HCT116 (cell line): Measurements from ENCODE around the gene TRIM45. TPM values are rescaled to one million over a fixed set of nuclear protein-coding genes. Genes with fewer than 3 reads are reported as not detected.

Source experiments
- ATAC-seq: fragments of 200-7000 bp; cut with Tn5 transposase; 2 replicates; pipeline ENCODE4 v1.9.1; 2020; ENCODE audit warnings: mild to moderate bottlenecking, moderate library complexity
- BruUV-seq: library from RNA; stranded (reverse); fragments of 400-500 nt; replicated peaks from 2 replicates; lab custom pipeline; 2021; lab: Mats Ljungman, UMichigan
- CTCF ChIA-PET: fragments of 300-600 bp; sonication (Branson Sonifier 250); formaldehyde crosslinking; loops from one replicate; lab custom pipeline; 2021; ENCODE audit warnings: antibody characterized with exemption; lab: Charles Lee
- POLR2A ChIA-PET: fragments of 300-600, 350-600 bp; sonication (Branson Sonifier 250); formaldehyde crosslinking; loops from one replicate; lab custom pipeline; 2021; ENCODE audit warnings: antibody characterized with exemption; lab: Charles Lee
- RAD21 ChIA-PET, 2 experiments: fragments of 300-600 bp; sonication (Branson Sonifier 250); formaldehyde crosslinking; loops; one replicate each; lab custom pipeline; 2023; ENCODE audit warnings: low total read pairs in 2 of 2; ENCODE audit not compliant: uncharacterized antibody in 2 of 2, unreplicated experiment in 2 of 2, low non-redundant PET in 1 of 2; lab: Charles Lee
- DNase-seq: peaks from one replicate; pipeline ENCODE4 v3.0.0-alpha.2; 2010; ENCODE audit warnings: low read depth, low spot score
- H2AFZ ChIP-seq: fragments of 200-600 bp; shearing (Covaris generic), sonication (generic); 2 replicates; pipeline ENCODE4 v1.6.1; 2017; ENCODE audit warnings: low read depth, mixed run types, mixed read lengths, antibody characterized with exemption, low read length; ENCODE audit not compliant: poor library complexity, severe bottlenecking
- H3K27ac ChIP-seq: 2 replicates; pipeline ENCODE4 v1.5.1; 2012; ENCODE audit warnings: low read depth, low read length
- H3K27me3 ChIP-seq: fragments of 200-600 bp; sonication (generic); 2 replicates; pipeline ENCODE4 v1.6.1; 2016; ENCODE audit warnings: mixed run types, low read length, mixed read lengths; ENCODE audit not compliant: insufficient read depth
- H3K36me3 ChIP-seq, 2 experiments: fragments of 200-500 bp in 1 of 2; fragments of 200-600 bp in 1 of 2; sonication (Bioruptor generic) in 1 of 2; sonication (generic) in 1 of 2; 2 replicates each; pipeline versions ENCODE4 v1.5.1 to v1.6.1; 2014 to 2016; ENCODE audit warnings: low read length in 2 of 2, inconsistent platforms in 1 of 2, mixed read lengths in 1 of 2, mixed run types in 1 of 2; ENCODE audit not compliant: insufficient read depth in 2 of 2, control insufficient read depth in 1 of 2
- H3K4me1 ChIP-seq, 2 experiments: fragments of 200-600 bp in 1 of 2; sonication (generic) in 1 of 2; 2 replicates each; pipeline versions ENCODE4 v1.5.1 to v1.6.1; 2012 to 2017; ENCODE audit warnings: low read length in 2 of 2, inconsistent platforms in 1 of 2, mild to moderate bottlenecking in 1 of 2, mixed read lengths in 1 of 2, mixed run types in 1 of 2, moderate library complexity in 1 of 2; ENCODE audit not compliant: insufficient read depth in 2 of 2, control insufficient read depth in 1 of 2
- H3K4me2 ChIP-seq: fragments of 200-600 bp; sonication (generic); 2 replicates; pipeline ENCODE4 v1.6.1; 2017; ENCODE audit warnings: mixed run types, low read length, mixed read lengths
- H3K4me3 ChIP-seq, 2 experiments: fragments of 200-600 bp in 1 of 2; sonication (generic) in 1 of 2; replicated peaks in 1 of 2; 2 replicates each; pipeline ENCODE4 v1.5.1; 2011 to 2016; ENCODE audit warnings: low read length in 2 of 2, control low read depth in 1 of 2, low read depth in 1 of 2, mild to moderate bottlenecking in 1 of 2, mixed read lengths in 1 of 2, mixed run types in 1 of 2
- H3K79me2 ChIP-seq: fragments of 200-600 bp; sonication (generic); 2 replicates; pipeline ENCODE4 v1.6.1; 2017; ENCODE audit warnings: mild to moderate bottlenecking, mixed run types, low read length, moderate library complexity, mixed read lengths; ENCODE audit not compliant: insufficient read depth
- H3K9ac ChIP-seq: fragments of 200-600 bp; sonication (generic); 2 replicates; pipeline ENCODE4 v1.6.1; 2016; ENCODE audit warnings: low read length, mixed read lengths
- H3K9me2 ChIP-seq: fragments of 200-600 bp; sonication (generic), shearing (Covaris generic); 2 replicates; pipeline ENCODE4 v1.6.1; 2017; ENCODE audit warnings: mixed run types, mild to moderate bottlenecking, moderate library complexity; ENCODE audit not compliant: insufficient read depth
- H3K9me3 ChIP-seq, 2 experiments: fragments of 200-500 bp in 1 of 2; fragments of 200-600 bp in 1 of 2; sonication (Bioruptor generic) in 1 of 2; sonication (generic) in 1 of 2; 2 replicates each; pipeline ENCODE4 v1.6.1; 2014 to 2017; ENCODE audit warnings: low read length in 2 of 2, mixed read lengths in 2 of 2, inconsistent platforms in 1 of 2, low read depth in 1 of 2, mild to moderate bottlenecking in 1 of 2, mixed run types in 1 of 2, moderate library complexity in 1 of 2; ENCODE audit not compliant: control insufficient read depth in 1 of 2, insufficient read depth in 1 of 2
- H4K20me1 ChIP-seq: fragments of 200-600 bp; sonication (generic), shearing (Covaris generic); 2 replicates; pipeline ENCODE4 v1.6.1; 2017; ENCODE audit warnings: mixed run types, mild to moderate bottlenecking, moderate library complexity; ENCODE audit not compliant: insufficient read depth
- CTCF ChIP-seq, 3 experiments: fragments of 200-600 bp in 1 of 3; sonication (generic) in 1 of 3; IDR thresholded peaks in 2 of 3; conservative IDR thresholded peaks in 1 of 3; 2 replicates each; pipeline ENCODE4 v1.5.1; 2012 to 2017; ENCODE audit warnings: low read depth in 2 of 3, low read length in 2 of 3, antibody characterized with exemption in 1 of 3, borderline replicate concordance in 1 of 3, control low read depth in 1 of 3, mild to moderate bottlenecking in 1 of 3, mixed read lengths in 1 of 3, mixed run types in 1 of 3, moderate library complexity in 1 of 3; ENCODE audit not compliant: insufficient read depth in 1 of 3
- ELF1 ChIP-seq: IDR thresholded peaks from 2 replicates; pipeline ENCODE4 v1.6.1; 2012; ENCODE audit warnings: low read depth, borderline replicate concordance
- FOSL1 ChIP-seq: IDR thresholded peaks from 2 replicates; pipeline ENCODE4 v1.6.1; 2012; ENCODE audit warnings: low read depth
- POLR2A ChIP-seq: IDR thresholded peaks from 2 replicates; pipeline ENCODE4 v1.7.0; 2011; ENCODE audit warnings: borderline replicate concordance; ENCODE audit not compliant: insufficient read depth, insufficient read length; ENCODE audit errors: extremely low read depth
- POLR2AphosphoS5 ChIP-seq: IDR thresholded peaks from 2 replicates; pipeline ENCODE4 v1.6.1; 2011; ENCODE audit warnings: mild to moderate bottlenecking, low read depth, low read length, moderate library complexity
- REST ChIP-seq: IDR thresholded peaks from 2 replicates; pipeline ENCODE4 v1.6.1; 2012; ENCODE audit warnings: low read depth
- SIN3A ChIP-seq: IDR thresholded peaks from 2 replicates; pipeline ENCODE4 v1.6.1; 2012; ENCODE audit warnings: low read depth
- TCF7L2 ChIP-seq: IDR thresholded peaks from 2 replicates; pipeline ENCODE4 v1.7.0; 2011; ENCODE audit warnings: borderline replicate concordance, inconsistent platforms; ENCODE audit not compliant: insufficient read depth, insufficient read length; ENCODE audit errors: extremely low read depth
- ZFX ChIP-seq: fragments of 450-650 bp; IDR thresholded peaks from 2 replicates; pipeline ENCODE4 v1.6.1; 2017
- intact Hi-C: fragments of 100-400 bp; cut with micrococcal nuclease; formaldehyde crosslinking; loops from 2 replicates; pipeline ENCODE4 v1.10.0; 2022
- total RNA-seq: library from RNA; stranded (reverse); gene quantifications from one replicate; pipeline ENCODE4 v1.2.1, GENCODE V29; 2021; ENCODE audit not compliant: unreplicated experiment
- TF ChIP-seq, protein P1 (sequence below): IDR thresholded peaks from 2 replicates; pipeline ENCODE4 v1.6.1; 2012
- TF ChIP-seq, protein P2 (sequence below): IDR thresholded peaks from 2 replicates; pipeline ENCODE4 v1.6.1; 2011; ENCODE audit warnings: mild to moderate bottlenecking, low read length, moderate library complexity; ENCODE audit not compliant: insufficient replicate concordance; ENCODE audit errors: extremely low read depth

The TRIM45 gene
- total RNA-seq, 1 experiment from 2014 or later: 3.5 TPM

- no peak overlapping the region for H3K27ac ChIP-seq
- DNase-seq (no peak), ATAC-seq (no peak)
- H3K79me2 ChIP-seq: peaks cover 67% of the 10 kb centered on the region
- intact Hi-C loops: loop anchor here (10.0 kb wide), 1 partner anchor 828 kb away; no protein-coding TSS in a partner anchor
- peaks cover 0 to 2% of the 10 kb centered on the region in 2 experiments; a peak in 2 of 4 replicates for H3K4me1 ChIP-seq
- H3K9me3 ChIP-seq: no peaks in the 10 kb centered on the region
- POLR2A ChIA-PET: no interaction called here
- CTCF ChIA-PET: interaction anchor here (1.6 to 9.0 kb wide), 3 partner anchors 27 to 219 kb away, joined by 4 to 101 read pairs (median 31); no protein-coding TSS in a partner anchor
- no peaks in the 10 kb centered on the region for H4K20me1 ChIP-seq
- H3K9ac ChIP-seq: no peak overlapping the region
- H3K27me3 ChIP-seq: no peaks in the 10 kb centered on the region
- no peak overlapping the region for H2AFZ ChIP-seq
- TF ChIP-seq POLR2AphosphoS5: no peak
- no peak overlapping the region for H3K4me2 ChIP-seq
- RAD21 ChIA-PET: interaction anchor here in 1 of 2 experiments (0.7 to 0.9 kb wide), 2 partner anchors 218 to 685 kb away, joined by 3 read pairs; no protein-coding TSS in a partner anchor
- no peaks in the 10 kb centered on the region for H3K9me2 ChIP-seq
- BruUV-seq: no TSS peak
- no peak overlapping the region for H3K4me3 ChIP-seq
- peaks cover 0 to 8% of the 10 kb centered on the region in 2 experiments; a peak in 1 of 4 replicates for H3K36me3 ChIP-seq
These were observed 55.2 kb downstream of the TRIM45 start for GRCh38 chr1:117066367-117066766.

DNA sequence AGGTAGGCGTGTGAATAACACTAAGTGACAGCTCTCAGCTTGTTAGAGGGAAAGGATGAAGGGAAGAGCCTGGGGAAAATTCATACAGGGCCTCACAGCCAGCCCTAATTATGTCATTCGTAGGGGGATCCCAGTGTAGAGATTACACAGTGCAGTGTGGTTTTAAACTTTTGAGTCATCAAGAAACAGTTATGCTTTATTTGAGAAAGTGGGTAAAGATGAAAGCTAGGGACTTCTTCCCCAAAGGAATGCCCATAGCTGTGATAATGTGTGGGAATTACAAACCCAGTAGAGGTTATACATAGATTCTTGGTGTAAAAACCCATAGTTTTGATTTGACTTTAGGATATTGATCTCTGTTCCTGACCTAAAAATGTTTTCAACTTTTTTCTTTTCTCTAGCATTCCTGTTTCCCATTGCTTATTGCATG lies 59.5 kb downstream of the TRIM45 start:
- no TSS peak for BruUV-seq
- ChIA-PET RAD21 (no interaction called here), POLR2A (no interaction called here), CTCF (no interaction called here)
- Histone ChIP-seq H3K79me2 (peaks cover 55% of the 10 kb centered on the region), H3K4me1 (peaks cover 4 to 15% of the 10 kb centered on the region in 2 experiments; a peak in 3 of 4 replicates), H3K9me2 (no peaks in the 10 kb centered on the region), H3K27me3 (no peaks in the 10 kb centered on the region), H3K27ac (no peak overlapping the region), H3K4me3 (no peak overlapping the region), H2AFZ (no peak overlapping the region), H4K20me1 (no peaks in the 10 kb centered on the region), H3K9me3 (no peaks in the 10 kb centered on the region), H3K9ac (no peak overlapping the region), H3K36me3 (peaks cover 0 to 4% of the 10 kb centered on the region in 2 experiments; a peak in 1 of 4 replicates), H3K4me2 (no peak overlapping the region)
- no peak for DNase-seq
- intact Hi-C loops: loop anchor here (10.0 kb wide), 1 partner anchor 833 kb away; no protein-coding TSS in a partner anchor
- no peak for ATAC-seq
- TF ChIP-seq REST (no peak), TCF7L2 (no peak), SIN3A (no peak), CTCF (IDR thresholded peaks at IDR 0.05 in 2 of 3, conservative IDR thresholded peaks at IDR 0.05 in 1 of 3; ENCODE audit: borderline replicate concordance in 1 of 3, insufficient read depth in 1 of 3, low read depth in 2 of 3, low read length in 2 of 3) (no peak), POLR2A (no peak), FOSL1 (no peak), ZFX (no peak), ELF1 (no peak)
- TF ChIP-seq, protein P1, sequence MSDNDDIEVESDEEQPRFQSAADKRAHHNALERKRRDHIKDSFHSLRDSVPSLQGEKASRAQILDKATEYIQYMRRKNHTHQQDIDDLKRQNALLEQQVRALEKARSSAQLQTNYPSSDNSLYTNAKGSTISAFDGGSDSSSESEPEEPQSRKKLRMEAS: no peak
- TF ChIP-seq, protein P2, sequence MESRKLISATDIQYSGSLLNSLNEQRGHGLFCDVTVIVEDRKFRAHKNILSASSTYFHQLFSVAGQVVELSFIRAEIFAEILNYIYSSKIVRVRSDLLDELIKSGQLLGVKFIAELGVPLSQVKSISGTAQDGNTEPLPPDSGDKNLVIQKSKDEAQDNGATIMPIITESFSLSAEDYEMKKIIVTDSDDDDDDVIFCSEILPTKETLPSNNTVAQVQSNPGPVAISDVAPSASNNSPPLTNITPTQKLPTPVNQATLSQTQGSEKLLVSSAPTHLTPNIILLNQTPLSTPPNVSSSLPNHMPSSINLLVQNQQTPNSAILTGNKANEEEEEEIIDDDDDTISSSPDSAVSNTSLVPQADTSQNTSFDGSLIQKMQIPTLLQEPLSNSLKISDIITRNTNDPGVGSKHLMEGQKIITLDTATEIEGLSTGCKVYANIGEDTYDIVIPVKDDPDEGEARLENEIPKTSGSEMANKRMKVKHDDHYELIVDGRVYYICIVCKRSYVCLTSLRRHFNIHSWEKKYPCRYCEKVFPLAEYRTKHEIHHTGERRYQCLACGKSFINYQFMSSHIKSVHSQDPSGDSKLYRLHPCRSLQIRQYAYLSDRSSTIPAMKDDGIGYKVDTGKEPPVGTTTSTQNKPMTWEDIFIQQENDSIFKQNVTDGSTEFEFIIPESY: no peak
